ENCODE results near the gene EFCAB6.

The EFCAB6 gene

GRCh38 chr22:43533156-43533530 lies 279.0 kb downstream of the EFCAB6 start:
- Histone ChIP-seq H3K36me3 (ENCODE audit: control insufficient read depth, insufficient read depth, low read length) (no peaks in the 10 kb centered on the region), H3K4me3 (replicated peaks; ENCODE audit: low read depth, low read length) (no peak overlapping the region), H3K27me3 (replicated peaks; ENCODE audit: control insufficient read depth, insufficient read depth, low read length) (peaks cover 2% of the 10 kb centered on the region)
- TF ChIP-seq CTCF (IDR thresholded peaks at IDR 0.05; ENCODE audit: insufficient read depth, low read length, poor library complexity, severe bottlenecking): no peak
- DNase-seq (ENCODE audit: extremely low read depth, insufficient read length): no peak

- no peak for DNase-seq (ENCODE audit: extremely low read depth, insufficient read length)
- no peak overlapping the region for H3K4me3 ChIP-seq (replicated peaks; ENCODE audit: low read depth, low read length)
- H3K27me3 ChIP-seq (replicated peaks; ENCODE audit: control insufficient read depth, insufficient read depth, low read length): peaks cover 2% of the 10 kb centered on the region
- TF ChIP-seq CTCF (IDR thresholded peaks at IDR 0.05; ENCODE audit: insufficient read depth, low read length, poor library complexity, severe bottlenecking): no peak
- H3K36me3 ChIP-seq (ENCODE audit: control insufficient read depth, insufficient read depth, low read length): no peaks in the 10 kb centered on the region
Observed at GRCh38 chr22:43532301-43533155, 279.6 kb downstream of the EFCAB6 start.

GRCh38 chr22:43531651-43532050 lies 280.5 kb downstream of the EFCAB6 start:
- Histone ChIP-seq H3K36me3 (ENCODE audit: control insufficient read depth, insufficient read depth, low read length) (no peaks in the 10 kb centered on the region), H3K4me3 (replicated peaks; ENCODE audit: low read depth, low read length) (no peak overlapping the region), H3K27me3 (replicated peaks; ENCODE audit: control insufficient read depth, insufficient read depth, low read length) (peaks cover 2% of the 10 kb centered on the region)
- TF ChIP-seq CTCF (IDR thresholded peaks at IDR 0.05; ENCODE audit: insufficient read depth, low read length, poor library complexity, severe bottlenecking): no peak
- DNase-seq (ENCODE audit: extremely low read depth, insufficient read length): no peak

- peaks cover 2% of the 10 kb centered on the region for H3K27me3 ChIP-seq (replicated peaks; ENCODE audit: control insufficient read depth, insufficient read depth, low read length)
- H3K36me3 ChIP-seq (ENCODE audit: control insufficient read depth, insufficient read depth, low read length): no peaks in the 10 kb centered on the region
- no peak for DNase-seq (ENCODE audit: extremely low read depth, insufficient read length)
- no peak overlapping the region for H3K4me3 ChIP-seq (replicated peaks; ENCODE audit: low read depth, low read length)
- no peak for TF ChIP-seq CTCF (IDR thresholded peaks at IDR 0.05; ENCODE audit: insufficient read depth, low read length, poor library complexity, severe bottlenecking)
Observed at GRCh38 chr22:43530349-43531201, 281.5 kb downstream of the EFCAB6 start.

- H3K4me3 ChIP-seq (replicated peaks; ENCODE audit: low read depth, low read length): no peak overlapping the region
- peaks cover under 1% of the 10 kb centered on the region for H3K27me3 ChIP-seq (replicated peaks; ENCODE audit: control insufficient read depth, insufficient read depth, low read length)
- no peak for DNase-seq (ENCODE audit: extremely low read depth, insufficient read length)
- no peak for TF ChIP-seq CTCF (IDR thresholded peaks at IDR 0.05; ENCODE audit: insufficient read depth, low read length, poor library complexity, severe bottlenecking)
- H3K36me3 ChIP-seq (ENCODE audit: control insufficient read depth, insufficient read depth, low read length): no peaks in the 10 kb centered on the region
Observed at GRCh38 chr22:43529934-43530333, 282.2 kb downstream of the EFCAB6 start.

Data from GM06990 (cell line).